Activated CD8-positive, alpha-beta T cell treated with anti-CD3 and anti-CD28 coated beads, Interleukin-2, amount 10 ng/mL, durations not matched to agents 7 days and 5 days (primary cell): ENCODE measurements around the gene DEFB115. TPM values are rescaled to one million over a fixed set of nuclear protein-coding genes. Genes with fewer than 3 reads are reported as not detected.

Experiments
- total RNA-seq, 2 experiments: library from RNA; stranded (reverse); gene quantifications; one replicate each; pipeline ENCODE4 v1.2.3, GENCODE V29; 2021

DEFB115 gene
- total RNA-seq, 2 experiments from 2014 or later: not detected

Other genes starting within 250 kb of the DEFB115 start
- gene DEFB116, start 50.9 kb downstream of the DEFB115 start, total RNA-seq: not detected
- not detected for gene DEFB118, start 110.9 kb downstream of the DEFB115 start, total RNA-seq
- not detected for gene DEFB119, start 132.9 kb downstream of the DEFB115 start, total RNA-seq
- gene DEFB121, start 148.6 kb downstream of the DEFB115 start, total RNA-seq: not detected
- gene DEFB123, start 183.0 kb downstream of the DEFB115 start, total RNA-seq: not detected
- not detected for gene DEFB124, start 217.5 kb downstream of the DEFB115 start, total RNA-seq
- not detected for gene REM1, start 217.6 kb downstream of the DEFB115 start, total RNA-seq